Inferior parietal cortex (tissue), 1 donor: ENCODE data around the gene ADGRF3.
"Not testable (repeated sequence)": the region's sequence is repeated elsewhere in the genome, so short reads cannot be mapped to it uniquely, and the experiment has no call there.

Experiments used
- DNase-seq: peaks from one replicate; pipeline ENCODE4 v3.0.0-alpha.2; 2016; ENCODE audit errors: extremely low spot score

Gene ADGRF3

DNA sequence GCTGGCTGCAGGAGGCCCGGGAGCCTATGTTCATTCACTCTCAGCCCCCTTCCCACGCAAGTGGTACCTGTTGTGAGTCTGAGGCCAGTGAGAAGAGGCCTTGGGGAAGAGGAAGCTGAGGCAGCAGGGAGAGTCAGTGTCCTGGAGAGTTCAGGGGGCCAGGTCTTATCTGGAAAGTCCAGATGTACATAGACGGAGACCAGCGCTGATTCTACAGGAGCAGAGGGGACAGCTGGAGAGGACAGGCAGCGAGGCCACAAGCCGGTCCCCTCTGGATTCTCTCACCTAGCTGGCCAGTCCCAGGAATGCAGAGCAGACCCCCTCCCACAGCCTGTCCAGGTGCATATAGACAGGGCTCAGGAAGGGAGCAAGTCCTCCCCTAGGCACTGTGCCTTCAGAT is 29.7 kb downstream of the ADGRF3 start:
- no peak for DNase-seq

DNA sequence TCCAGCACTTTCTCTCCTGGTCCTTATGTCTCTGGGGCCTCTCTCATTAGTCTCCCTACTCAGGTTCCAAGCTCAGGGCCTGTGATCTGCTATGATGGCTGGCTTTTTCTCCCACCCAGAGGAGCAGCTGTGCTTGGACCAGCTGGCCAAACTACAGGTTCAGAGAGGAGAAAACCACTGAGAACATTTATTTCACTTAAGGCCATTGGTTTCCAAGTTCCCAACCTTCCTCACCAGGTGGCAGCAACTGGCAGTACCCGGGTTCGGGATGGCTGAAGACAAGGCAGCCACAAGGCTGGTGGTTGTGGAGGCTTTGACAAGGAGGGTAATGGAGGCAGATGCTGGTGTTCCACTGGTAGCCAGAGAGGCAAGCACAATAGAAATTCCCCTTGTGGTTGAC is 30.5 kb downstream of the ADGRF3 start:
- no peak for DNase-seq

DNA sequence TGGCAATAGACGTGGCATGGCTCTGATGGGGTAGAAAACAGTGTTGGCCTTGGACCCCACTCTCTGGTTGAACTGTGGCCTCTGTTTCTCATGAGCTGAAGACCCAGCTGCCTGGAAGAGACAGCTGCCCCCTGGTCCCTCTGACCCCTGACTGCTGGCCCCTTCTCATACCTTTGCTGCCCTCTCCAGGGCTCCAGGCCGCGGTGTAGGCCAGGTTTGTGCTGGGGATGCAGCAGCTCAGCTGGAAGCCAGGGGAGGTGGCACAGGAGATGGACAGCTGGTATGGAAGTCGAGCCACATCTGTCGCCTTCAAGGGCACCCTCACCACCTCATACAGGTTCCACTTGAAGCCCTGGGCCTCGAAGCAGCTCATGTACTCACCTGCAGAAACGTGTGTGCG is 32.3 kb downstream of the ADGRF3 start:
- DNase-seq, result no peak

DNA sequence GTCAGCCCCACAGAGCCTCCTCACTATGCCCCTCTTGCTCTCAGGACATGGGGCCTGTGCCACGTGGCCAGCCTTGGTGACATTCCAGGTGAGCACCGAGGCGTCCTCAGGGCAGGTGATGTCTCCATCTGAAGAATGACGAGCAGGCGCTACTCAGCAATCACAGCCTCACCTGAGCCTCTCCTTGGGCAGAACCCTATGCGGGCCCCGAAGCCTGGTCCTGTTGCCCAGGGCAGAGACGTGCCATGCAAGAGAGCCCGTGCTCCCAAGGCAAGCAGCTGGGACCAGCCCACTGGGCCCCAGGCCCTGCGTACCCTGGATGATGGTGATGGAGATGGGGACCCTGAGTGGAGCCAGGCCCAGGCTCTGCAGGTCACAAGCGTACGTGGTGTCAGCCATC is 33.1 kb downstream of the ADGRF3 start:
- DNase-seq, result no peak

DNA sequence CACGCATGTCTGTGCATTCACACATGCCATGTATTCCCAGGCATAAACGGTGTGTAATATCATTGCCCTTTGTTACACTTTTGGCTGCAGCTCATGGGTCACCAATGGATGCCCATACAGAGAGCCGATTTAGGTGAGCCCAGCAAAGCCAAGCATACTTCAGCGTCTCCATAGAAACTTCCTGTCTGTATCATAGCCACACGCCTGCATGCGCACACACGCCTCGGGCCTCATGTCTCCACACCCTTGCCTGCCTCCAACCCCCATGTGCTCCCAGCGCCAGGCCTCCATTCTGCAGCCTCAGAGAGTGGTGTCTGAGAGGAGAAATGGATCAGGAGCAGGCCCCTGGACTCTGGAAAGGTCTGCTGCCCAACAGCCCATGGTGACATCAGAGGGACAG is 34.1 kb downstream of the ADGRF3 start:
- no peak for DNase-seq

DNA sequence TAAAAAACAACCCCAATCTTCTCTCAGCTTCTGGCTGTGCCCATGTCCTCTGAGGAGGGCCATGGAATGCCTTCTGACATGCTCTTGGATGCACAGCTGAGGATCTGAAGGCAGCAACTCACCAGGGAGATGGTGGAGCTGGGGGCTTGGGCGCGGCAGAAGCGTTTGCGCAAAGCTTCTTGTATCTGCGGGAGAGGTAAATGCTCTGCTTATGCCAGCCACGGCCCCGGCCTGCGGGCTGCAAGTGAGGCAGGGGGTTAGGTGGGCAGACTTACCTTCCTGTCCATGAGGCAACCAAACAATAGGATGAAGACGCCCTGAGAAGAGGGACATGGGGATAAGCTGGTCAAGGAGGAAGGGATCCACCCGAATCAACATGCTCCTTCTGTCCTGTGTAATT is 36.7 kb downstream of the ADGRF3 start:
- DNase-seq, result no peak

DNA sequence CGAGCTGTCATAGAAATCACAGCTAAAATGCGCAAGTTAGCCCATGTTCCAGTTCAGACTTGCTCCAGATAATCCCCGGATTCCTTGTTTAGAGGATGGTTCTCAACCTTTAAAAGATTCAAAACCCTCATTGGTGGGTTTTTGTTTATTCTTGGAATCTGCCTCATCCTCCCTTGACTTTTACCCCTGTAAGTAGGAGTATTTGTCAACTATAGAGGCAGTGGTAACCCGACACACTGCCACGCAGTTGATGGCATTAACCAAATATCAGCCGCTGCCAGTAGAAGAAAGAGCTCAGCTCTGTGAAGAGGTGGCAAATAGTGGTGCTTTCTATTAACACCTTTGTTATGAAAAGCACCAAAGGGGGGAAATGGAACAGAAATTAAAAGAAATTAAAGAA is 41.0 kb downstream of the ADGRF3 start:
- no peak for DNase-seq

DNA sequence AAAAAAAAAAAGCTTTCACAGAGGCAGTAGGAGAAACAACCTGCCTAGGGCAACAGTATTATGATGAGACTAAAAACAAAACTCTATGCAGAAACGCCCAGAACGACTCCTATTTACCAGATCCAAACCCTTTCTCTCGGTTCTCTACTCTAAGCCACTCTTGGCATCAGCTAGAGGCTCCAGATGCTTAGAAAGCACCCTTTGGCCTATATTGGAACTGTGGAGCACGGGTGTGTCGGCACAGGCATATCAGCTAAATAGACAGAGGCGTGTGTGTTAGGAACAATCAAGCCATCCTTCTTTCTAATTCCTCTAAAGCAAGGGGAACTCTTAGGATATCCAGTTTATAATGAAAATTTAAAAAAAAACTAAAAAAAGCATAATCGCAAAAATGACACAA is 41.5 kb downstream of the ADGRF3 start:
- not testable (repeated sequence) for DNase-seq

DNA sequence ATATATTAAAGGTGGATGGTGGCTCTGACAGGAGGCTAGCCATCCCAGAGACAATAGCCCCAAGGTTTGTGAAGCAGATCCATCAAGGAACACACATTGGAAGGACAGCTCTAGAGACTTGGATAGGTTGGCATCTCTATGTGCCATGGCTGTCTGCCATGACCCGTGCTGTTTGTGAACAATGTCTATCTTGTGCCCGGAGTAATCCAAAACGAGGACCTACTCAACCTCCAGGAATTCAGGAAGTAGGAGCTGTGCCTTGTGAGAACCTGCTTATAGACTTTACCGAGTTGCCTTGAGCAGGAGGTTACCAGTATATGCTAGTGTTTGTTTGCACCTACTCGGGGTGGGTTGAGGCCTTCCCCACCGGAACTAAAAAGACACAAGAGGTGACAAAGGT is 43.7 kb downstream of the ADGRF3 start:
- no peak for DNase-seq

DNA sequence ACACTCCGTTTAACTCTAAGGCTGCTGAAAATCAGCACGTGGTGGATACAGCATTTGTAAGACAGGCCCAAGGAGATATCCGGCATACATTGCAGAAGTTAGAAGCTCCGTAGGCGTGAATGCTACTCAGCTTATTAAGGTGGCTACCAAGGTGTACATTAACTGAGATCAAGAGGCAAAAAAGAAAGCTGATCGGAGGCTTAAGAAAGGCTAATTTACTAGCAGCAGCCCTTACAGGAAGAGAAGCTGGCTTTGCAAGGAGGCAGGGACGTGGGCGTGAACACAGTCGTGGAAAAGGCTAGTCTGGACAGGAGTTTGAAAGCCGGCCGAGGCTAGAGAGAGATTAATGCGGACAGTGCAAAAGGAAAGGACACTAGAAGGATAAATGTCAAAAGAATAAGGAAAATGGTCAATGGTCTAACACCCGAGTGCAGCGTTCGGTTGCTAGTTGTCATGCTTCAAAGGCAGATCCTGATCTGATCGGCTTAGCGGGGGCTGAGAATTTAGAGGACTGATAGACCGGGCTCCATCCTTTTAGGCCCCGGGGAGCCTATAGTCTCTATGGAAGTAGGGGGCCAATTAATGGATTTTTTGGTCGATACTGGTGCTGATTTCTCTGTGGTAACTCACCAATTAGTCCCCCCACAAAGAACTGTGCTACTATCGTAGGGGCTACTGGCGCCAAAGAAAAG is 46.2 kb downstream of the ADGRF3 start:
- DNase-seq, result no peak

DNA sequence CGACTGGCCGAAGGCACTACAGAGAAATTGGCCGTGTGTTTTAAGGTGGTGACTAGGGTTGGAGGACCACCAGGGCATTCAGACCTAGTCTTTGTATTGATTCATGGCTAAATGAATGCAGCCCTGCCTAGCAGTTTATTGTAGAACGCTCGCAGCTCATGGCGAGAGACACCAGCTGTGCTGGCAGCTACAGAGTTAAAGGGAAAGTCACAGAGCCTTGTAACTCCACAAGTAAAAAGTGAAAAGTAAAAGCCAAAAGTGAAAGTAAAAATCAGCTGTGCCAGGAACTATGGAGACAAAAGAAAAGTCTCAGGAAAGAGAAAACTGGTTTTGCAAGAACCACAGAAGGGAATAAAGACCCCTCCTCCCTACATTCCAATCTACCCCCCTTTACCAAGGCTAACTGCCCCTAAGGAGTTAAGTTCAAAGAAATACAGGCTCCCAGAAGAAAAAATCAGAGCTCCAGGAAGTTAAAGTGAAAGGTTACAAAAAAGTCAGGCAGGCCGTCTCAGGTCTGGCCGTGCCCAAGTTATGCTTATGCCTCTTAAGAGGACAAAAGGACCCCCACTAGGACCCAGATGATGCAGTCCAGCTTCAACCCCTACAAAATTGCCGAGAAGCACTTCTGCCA is 47.0 kb downstream of the ADGRF3 start:
- no peak for DNase-seq

DNA sequence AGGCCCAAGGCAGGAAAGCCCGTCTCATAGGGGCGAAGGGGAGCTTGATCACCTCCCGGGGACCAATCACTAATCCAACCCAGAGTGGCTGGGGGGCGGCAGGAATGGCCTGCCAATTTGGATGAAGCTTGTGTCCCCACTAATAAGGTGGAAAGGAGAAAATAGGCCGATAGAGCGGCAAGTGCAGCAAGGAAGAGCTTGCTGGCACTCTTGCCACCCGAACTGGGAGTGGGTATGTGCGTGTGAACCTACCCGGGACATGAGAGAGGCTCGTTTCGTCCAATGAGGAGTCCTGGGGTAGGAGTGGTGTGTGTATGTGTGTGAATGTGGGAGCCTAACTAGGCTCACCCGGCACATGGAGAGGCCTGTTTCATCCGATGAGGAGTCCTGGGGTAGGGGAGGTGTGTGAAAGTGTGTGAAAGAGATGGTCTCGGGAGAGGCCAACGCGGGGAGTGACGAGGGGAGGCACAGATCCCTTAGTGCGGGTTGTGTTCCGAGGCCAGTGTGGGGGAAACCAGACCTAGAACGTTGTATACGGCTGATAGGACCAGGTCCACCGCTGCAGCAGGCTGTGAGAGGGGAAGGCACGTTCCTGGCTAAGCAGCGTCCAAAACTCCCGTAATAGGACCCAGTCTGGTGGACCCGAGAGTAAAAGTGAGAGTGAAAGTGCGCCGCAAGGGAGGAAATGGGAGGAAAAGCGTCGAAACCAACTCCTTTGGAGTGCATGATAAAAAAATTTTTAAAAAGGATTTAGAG is 47.8 kb downstream of the ADGRF3 start:
- no peak for DNase-seq

DNA sequence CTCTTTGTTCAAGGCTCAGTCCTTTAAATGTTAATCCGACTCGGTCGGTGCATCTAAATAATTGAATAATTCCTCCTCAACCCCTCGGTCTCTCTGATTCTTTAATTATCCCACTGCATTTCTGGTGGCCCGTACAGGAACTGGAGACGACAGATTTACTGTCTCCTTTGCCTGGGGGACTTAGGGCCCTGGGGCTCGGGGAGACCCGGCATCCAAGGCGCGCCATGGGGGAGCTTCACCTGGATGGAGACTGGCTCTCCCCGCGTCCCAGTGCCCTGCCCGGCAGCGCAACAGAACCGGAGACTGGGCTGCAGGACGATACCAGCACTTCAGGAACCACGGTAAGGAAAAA is 48.3 kb downstream of the ADGRF3 start:
- no peak for DNase-seq

DNA sequence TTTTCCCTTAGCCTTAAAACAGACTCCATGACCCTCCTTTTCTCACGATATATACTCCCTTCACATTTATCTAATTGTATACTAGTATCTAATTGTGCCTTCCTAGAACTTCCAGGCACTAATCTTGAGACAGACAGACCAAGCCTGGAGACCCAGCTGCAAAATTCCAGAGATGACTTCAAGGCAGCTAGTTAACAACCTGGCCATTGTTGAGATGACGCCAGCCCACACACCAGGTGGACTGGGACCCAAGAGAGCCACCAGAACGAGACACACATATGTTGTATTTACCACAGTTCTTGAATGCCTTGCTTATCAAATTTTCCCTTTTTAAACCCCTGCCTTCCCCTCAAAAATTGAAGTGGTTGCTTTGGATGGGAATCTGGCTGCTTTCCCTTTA is 49.5 kb downstream of the ADGRF3 start:
- no peak for DNase-seq

DNA sequence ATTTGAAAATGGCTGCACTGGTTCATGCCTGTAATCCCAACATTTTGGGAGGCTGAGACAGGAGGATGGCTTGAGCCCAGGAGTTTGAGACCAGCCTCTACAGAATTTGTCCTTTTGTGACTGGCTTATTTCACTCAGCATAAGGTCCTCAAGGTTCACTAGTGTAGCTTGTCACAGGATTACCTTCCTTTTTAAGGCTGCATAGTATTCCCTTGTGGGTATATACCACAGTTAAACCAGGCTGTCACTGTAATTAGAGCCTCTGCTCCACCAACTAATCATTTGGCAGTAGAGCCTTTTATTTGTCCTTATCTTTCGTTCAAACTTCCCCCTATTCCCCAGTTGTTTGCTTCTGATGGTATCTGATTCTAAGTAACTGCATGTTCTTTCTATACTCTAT is 51.1 kb downstream of the ADGRF3 start:
- no peak for DNase-seq

DNA sequence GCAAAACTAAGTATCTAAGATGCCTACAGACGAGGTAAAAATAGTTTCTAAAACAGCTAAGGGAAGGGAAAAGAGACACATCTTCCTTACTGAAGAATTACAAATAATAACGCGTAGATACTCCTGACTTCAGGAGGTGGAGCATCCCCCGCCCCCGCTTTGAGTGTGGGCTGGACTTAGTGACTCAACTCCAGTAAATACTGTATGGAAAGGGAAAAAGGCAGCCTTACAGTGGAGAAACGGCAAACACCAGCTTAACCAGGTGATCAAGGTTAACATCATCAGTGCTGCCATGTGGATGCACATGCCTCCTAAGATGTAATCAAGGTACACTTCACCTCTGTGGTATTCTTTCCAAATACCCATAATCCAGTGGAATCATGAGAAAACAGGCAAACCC is 53.9 kb downstream of the ADGRF3 start:
- no peak for DNase-seq

DNA sequence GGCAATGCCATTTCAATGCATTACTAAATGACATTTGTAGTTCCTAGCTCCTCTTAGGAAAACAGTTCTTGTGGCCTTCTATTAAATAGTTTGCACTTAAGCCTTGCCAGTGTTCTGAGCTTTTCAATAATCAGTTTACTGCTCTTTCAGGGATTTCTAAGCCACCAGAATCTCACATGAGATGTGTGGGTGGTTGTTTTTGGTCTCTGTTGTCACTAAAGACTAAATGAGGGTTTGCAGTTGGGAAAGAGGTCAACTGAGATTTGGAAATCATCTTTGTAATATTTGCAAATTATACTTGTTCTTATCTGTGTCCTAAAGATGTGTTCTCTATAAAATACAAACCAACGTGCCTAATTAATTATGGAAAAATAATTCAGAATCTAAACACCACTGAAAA is 56.6 kb downstream of the ADGRF3 start:
- no peak for DNase-seq

DNA sequence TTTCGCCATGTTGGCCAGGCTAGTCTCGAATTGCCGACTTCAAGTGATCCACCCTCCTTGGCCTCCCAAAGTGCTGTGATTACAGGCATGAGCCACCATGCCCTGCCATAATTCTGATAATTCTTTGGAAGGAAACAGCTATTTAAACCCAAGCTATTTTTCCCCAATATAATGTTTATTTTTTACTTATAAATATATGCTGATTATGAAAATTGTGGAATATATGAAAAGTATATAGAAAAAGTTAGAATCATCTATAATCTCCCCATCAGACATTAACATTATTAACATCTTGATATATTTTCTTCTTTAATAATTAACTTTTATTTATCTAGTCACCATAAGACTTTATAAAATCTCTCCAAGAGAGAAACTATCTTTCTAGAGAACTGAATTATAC is 60.7 kb downstream of the ADGRF3 start:
- DNase-seq, result no peak

DNA sequence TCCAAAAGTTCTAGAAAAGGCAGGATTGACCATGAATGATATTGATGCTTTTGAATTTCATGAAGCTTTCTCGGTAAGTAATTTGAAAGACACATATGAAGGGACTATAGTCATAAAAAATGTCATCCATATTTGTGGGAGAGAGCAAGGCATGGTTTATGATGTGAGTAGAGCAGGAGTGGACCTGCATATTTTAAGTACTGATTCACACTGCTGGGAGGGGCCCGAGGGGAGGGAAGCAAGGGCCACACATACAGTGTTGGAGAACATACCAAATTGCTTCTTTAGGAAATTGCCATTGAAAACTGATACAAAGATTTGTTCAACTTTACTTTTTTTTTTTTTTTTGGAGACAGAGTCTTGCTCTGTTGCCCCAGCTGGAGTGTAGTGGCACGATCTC is 62.5 kb downstream of the ADGRF3 start:
- no peak for DNase-seq

DNA sequence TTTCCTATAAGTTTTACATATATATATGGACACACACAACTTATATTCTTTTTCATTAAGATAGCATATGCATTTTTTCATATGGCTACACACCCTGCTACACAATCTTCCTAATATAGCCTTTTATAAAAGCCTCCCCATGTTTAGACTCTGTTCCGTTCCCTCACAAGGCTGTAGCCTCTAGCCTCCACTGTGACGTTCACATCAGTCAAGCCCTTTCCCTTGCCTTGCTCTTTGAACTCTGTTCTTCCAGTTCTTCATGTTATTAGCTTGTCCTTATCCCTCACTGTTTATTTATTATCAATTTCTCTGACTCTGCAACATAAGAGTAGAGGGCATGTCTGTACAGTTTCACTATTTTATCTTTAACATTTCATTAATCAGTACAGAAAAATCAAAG is 63.0 kb downstream of the ADGRF3 start:
- DNase-seq, result no peak

DNA sequence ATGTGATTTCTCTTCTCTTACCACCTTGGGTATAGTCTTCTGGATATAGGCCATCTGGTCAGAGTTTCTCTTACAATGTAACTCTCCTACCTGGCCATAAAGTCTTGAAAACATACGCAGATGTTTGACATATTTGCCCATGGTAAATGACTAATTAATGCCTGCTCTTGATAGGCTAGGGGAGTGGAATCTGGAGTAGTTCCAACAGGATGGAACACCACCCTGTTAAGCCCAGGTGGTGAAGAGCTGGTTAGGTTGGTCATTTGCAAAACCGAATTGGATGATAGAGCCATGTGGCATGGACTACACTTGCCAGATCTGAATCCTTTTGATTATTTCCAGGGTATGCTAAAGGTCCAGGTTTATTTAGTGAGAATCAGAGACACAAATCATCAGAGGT is 65.4 kb downstream of the ADGRF3 start:
- DNase-seq, result no peak

DNA sequence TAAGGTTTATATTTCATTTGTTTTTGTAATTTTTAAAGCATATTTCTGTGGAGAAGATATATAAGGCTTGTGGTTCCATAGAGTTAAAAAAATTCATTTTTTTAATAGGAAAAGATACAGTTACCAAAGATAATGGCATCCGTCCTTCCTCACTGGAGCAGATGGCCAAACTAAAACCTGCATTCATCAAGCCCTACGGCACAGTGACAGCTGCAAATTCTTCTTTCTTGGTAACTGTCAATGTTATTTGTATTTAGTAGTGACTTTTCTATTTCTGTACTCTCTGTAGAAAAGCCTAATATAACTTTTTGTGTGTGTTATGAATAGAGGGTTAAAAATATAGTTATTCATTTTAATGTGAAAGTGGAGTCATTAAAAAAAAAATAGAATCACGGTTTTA is 66.7 kb downstream of the ADGRF3 start:
- no peak for DNase-seq

DNA sequence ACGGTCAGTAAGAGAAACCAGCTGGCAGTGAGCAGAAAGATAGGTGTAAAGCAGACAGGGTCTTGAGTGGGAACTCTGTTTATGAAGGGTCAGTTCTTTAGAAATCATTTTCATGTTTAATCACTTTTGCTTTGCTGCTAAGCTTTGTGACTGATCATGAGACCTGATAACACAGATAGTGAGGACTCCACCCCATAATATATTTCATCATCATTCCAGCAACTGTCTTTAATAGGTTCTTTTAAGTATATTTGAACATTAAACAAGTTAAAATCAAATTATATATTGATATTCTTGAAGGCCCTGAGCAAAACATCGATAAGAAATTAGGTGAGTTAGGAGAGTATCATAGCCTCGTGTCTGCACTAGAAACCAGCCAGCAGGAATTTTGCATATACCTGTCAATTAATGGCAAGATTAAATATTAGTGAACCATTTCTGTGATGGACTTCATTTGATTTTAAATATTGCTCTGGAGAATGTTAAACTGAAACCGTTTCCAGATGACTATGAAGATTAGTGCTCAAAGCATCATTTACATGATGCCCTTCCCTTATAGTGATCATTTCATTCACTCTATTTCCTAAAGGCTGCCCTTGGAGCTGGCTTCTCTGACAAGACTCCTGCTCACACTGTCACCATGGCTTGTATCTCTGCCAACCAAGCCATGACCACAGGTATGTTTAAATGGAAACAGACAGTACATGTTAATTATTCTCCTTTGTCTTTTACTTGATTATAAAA is 69.9 kb downstream of the ADGRF3 start:
- no peak for DNase-seq
